Bone marrow (tissue), 2 donors: Measurements from ENCODE around the gene ENTHD1.

Source experiments
- DNase-seq, 2 donors: peaks; one replicate each; lab custom pipeline; 2025; lab: John Stamatoyannopoulos, UW

The ENTHD1 gene

GRCh38 chr22:39893526-39893925 is at the start of gene ENTHD1:
Gene ENTHD1, minus strand, starts transcription at chr22:39893760. Its CDS starts 6,012 bp downstream, at chr22:39887748.
- no peak for DNase-seq

- DNase-seq: no peak
Observed at GRCh38 chr22:39943337-39943736, 49.8 kb upstream of the ENTHD1 start.

- DNase-seq: no peak
Observed at GRCh38 chr22:39942439-39943230, 49.1 kb upstream of the ENTHD1 start.

- no peak for DNase-seq
Observed at GRCh38 chr22:39941601-39942000, 48.0 kb upstream of the ENTHD1 start.

GRCh38 chr22:39940757-39941305 is 47.3 kb upstream of the ENTHD1 start:
- no peak for DNase-seq

- DNase-seq: no peak
Observed at GRCh38 chr22:39939830-39940229, 46.3 kb upstream of the ENTHD1 start.

- DNase-seq: no peak
Observed at GRCh38 chr22:39938509-39939111, 45.0 kb upstream of the ENTHD1 start.

- DNase-seq: no peak
Observed at GRCh38 chr22:39937906-39938305, 44.3 kb upstream of the ENTHD1 start.

GRCh38 chr22:39936523-39937145 is 43.1 kb upstream of the ENTHD1 start:
- no peak for DNase-seq

GRCh38 chr22:39935612-39936011 is 42.1 kb upstream of the ENTHD1 start:
- DNase-seq: no peak

- no peak for DNase-seq
Observed at GRCh38 chr22:39935116-39935515, 41.6 kb upstream of the ENTHD1 start.

GRCh38 chr22:39933741-39934140 is 40.2 kb upstream of the ENTHD1 start:
- no peak for DNase-seq

- no peak for DNase-seq
Observed at GRCh38 chr22:39932918-39933649, 39.5 kb upstream of the ENTHD1 start.

GRCh38 chr22:39932166-39932565 is 38.6 kb upstream of the ENTHD1 start:
- DNase-seq: no peak

GRCh38 chr22:39931251-39931650 is 37.7 kb upstream of the ENTHD1 start:
- DNase-seq: no peak

- no peak for DNase-seq
Observed at GRCh38 chr22:39928536-39929520, 35.3 kb upstream of the ENTHD1 start.

- no peak for DNase-seq
Observed at GRCh38 chr22:39927544-39927943, 34.0 kb upstream of the ENTHD1 start.

- DNase-seq: no peak
Observed at GRCh38 chr22:39926753-39927152, 33.2 kb upstream of the ENTHD1 start.

GRCh38 chr22:39925909-39926679 is 32.5 kb upstream of the ENTHD1 start:
- peak in 1 of 2 donors; percentile 17 for DNase-seq

GRCh38 chr22:39925273-39925672 is 31.7 kb upstream of the ENTHD1 start:
- DNase-seq: no peak
